CD4-positive, alpha-beta T cell treated with Interleukin-1 beta for 1 hour (primary cell): ENCODE measurements around the gene LCN6.
A peak's percentile ranks its signal among the peaks of the same experiment; 100 is the strongest.
"Not testable (repeated sequence)": the region's sequence is repeated elsewhere in the genome, so short reads cannot be mapped to it uniquely, and the experiment has no call there.

Experiments
- DNase-seq, 2 donors: peaks; one replicate each; pipeline ENCODE4 v3.0.0-alpha.2; 2020 to 2022

Gene LCN6

DNA sequence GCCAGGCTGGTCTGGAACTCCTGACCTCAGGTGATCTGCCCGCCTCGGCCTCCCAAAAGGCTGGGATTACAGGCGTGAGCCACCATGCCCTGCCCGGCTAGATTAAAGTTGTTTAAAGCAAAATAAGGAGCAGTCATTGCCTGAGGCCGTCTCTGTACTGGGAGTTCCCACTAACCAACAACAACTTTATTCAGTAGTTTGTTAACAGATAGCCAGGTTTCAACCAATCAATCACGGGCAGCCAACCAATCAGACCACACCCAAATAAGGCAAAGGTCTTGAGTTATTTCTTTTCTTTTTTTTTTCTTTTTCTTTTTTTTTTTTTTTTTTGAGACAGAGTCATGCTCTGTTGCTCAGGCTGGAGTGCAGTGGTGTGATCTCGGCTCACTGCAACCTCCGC, 43.6 kb downstream of the LCN6 start:
- not testable (repeated sequence) for DNase-seq

DNA sequence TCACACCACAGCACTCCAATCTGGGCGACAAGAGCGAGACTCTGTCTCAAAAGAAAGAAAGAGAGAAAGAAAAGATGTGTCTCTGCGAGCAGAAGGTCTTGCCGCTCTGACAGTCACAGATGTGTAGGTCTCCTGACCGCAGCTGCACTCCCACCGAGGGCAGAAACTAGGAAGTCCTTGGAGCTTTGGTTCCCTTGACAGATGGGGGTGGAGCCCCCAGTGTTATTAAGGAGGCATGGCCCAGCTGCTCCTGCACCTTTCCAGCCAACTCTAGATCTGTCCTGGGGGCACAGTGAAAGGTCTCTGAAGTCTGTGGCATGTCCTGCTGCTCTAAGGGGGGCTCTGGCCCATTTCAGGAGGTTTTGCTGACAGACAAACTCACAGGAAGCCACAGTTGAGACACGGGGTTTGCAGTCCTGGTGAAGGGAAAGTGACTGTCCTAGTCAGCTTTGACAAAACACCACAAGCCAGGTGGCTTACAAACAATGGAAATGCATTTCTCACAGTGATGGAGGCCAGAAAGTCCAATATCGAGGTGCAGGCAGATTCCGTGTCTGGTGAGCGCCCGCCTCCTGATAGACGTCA, 45.0 kb downstream of the LCN6 start:
- DNase-seq: peak in 1 of 2 donors; percentile 37

DNA sequence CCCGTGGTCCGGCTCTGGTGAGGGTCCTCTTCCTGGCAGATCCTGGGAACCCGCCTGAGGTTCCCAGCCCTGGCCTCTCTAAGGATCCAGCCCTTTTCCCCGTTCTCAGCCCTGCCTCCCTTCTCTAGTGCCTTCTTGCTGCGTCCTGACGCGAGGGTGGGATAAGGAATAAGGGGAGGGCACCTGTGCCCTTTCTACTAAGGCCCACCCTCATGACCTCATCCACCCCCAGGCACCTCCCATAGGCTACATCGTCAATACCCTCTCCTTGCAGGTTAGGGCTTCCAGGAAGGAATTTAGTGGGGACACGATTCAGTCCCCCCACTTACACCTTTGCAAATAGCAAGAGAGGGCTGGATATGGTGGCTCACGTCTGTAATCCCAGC, 46.7 kb downstream of the LCN6 start:
- no peak for DNase-seq

DNA sequence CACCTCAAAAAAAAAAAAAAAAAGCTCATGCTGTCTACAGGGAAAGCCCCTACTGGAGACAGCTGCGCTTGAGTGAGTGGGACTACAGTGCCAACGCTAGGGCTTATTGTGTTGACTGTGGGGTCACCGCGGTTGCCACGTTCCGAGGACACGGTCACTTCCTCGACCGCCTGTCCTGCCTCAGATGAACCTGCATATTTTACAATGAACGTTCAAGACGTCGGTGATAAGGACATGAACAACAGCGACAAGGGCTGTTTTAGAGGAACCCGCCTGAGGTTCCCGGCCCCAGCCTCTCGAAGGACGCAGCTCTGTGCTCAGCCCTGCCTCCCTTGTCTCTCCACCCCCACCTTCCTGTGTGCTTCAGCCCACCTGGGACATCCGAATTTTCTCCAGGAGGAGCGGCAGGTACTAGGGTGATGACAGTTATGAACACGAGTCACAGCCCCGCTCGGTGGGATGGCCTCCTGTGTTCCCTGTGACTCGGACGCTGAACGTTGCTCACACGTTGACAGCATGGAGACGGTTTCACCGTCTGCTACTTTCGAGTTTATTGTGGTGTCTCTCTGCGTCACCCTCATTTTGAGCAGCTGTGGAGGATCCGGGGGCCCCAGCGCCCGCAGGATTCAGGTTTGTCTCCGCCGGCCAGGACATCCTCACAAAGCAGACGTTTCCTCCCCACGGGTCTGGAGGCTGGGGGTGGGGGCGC, 47.2 kb downstream of the LCN6 start:
- DNase-seq: peak; percentile 51 to 74

DNA sequence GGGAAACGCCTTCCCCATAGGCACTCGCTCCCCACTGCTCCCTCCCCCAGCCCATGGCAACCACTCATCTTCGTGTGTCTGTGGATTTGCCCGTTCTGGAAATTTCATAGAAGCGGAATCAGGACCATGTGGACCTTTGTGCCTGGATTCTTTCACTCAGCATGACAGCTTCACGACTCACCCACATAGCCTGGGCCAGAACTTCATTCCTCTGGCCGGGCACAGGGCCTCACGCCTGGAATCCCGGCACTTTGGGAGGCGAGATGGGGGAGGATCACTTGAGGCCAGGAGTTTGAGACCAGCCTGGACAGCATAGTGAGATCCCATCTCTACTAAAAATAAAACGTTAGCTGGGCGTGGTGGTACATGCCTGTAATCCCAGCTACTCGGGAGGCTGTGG, 48.0 kb downstream of the LCN6 start:
- DNase-seq: no peak

DNA sequence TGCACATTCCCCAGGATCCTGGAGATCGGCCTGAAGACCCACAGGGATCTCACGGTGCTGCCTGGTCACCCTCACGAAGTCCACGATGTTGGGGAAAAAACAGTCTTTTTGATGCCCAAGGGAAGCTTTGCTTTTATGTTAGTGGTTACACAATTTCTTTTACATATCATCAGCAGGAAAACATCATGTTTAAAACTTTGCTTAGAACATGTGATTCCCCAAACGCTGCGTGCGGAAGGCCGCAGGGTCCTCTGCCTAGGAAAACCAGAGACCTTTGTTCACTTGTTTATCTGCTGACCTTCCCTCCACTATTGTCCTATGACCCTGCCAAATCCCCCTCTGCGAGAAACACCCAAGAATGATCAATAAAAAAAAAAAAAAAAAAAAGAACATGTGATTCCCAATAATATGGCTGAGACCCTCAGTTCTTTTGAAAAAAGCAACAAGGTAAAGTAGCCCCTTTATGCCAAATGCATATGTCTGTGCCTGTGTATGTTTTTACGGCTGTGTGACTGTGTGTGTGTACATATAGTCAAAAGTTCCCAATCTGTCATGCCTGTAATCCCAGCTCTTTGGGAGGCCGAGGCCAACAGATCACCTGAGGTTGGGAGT, 49.6 kb downstream of the LCN6 start:
- DNase-seq: no peak

DNA sequence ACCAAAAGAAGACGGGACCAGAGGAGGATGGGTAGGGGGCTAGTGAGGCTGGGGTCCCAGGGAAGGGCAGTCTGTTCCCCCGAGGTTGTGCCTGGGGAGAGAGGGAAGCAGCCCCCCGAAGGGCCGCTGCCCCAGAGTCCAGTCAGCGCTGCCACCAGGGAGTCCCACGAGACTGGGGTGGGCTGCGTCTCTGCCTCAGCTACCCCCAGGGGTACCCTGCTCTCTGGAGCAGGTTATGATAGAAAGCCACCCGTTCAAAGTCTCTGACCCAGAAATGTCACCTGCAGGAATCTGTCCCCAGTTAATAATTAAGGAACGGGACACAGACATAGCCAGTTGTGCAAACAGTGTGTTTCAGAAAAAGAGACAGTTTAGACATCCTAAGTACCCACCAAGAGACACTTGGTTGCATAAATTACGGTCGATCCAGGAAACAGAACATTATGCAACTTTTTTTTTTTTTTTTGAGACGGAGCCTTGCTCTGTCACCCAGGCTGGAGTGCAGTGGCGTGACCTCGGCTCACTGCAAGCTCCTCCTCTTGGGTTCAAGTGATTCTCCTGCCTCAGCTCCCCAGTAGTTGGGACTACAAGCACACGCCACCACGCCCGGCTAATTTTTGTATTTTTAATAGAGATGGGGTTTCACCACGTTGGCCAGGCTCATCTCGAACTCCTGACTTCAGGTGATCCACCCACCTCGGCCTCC, 50.4 kb downstream of the LCN6 start:
- peak in 1 of 2 donors; percentile 40 for DNase-seq

DNA sequence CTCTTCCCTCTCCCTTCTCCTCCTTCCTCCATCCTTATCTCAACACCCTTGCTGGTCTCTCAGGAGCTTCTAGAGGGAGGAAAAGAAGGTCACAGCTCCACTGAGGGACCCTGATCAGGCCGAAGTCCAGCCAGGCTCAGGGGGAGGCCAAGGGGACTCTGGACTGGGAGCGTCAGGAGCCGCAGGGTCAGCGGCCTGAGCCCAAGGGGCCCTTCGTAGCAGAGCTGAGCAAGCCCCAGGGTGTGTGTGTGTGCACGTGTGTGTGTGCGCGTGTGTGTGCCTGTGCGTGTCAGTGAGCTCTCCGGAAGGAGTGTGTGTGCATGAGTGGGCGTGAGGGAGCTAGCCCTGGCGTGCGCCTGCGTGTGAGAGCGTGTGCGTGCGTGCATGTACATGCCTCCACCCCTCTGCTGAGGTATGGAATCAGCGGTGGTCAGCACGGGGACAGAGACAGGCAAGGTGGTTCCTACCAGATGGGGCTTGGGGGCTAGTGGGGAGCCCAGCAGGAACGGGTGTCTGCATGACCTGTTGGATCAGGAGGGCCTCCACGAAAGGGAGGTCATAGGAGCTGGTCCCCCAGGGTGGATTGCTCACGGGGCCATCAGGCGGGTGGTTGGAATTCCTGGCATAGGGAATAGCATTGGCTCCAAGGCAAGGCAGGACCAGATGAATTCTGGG, 51.0 kb downstream of the LCN6 start:
- no peak for DNase-seq

DNA sequence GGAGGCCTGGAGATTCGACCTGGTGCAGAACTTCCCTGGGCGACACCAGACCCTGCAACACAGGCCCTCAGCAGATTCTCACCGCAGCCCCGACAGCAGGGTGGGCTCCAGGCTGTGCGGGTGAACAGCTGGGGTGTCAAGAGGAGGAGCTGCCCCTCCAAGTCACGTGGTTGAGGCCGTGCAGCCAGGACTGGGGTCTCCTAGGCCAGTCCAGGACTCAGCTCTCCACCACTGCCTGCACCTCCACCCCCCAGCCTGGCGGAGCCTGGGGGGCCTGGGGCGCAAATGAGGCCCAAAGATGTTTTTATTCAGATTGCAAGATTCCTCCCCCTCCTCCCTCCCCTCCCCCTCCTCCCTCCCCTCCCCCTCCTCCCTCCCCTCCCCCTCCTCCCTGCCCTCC, 51.8 kb downstream of the LCN6 start:
- no peak for DNase-seq

DNA sequence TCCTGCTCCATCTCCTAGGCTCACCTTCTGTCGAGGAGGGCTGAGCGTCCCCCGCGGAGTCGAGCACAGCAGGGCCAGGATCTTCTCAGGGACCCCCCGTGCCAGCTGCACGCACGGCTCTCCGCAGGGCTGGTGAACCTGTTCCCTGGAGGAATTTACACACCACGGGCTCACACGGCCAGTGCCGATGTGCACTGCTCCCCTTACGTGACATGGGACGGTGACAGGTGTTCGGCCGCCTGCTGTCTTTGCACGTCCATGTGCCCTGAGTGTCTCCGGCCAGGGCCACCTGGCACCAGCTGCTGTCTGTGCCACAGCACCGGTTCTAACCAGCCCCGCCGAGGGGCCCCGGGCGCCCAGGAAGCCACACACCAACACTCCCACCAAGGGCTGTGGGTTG, 52.4 kb downstream of the LCN6 start:
- DNase-seq: no peak

DNA sequence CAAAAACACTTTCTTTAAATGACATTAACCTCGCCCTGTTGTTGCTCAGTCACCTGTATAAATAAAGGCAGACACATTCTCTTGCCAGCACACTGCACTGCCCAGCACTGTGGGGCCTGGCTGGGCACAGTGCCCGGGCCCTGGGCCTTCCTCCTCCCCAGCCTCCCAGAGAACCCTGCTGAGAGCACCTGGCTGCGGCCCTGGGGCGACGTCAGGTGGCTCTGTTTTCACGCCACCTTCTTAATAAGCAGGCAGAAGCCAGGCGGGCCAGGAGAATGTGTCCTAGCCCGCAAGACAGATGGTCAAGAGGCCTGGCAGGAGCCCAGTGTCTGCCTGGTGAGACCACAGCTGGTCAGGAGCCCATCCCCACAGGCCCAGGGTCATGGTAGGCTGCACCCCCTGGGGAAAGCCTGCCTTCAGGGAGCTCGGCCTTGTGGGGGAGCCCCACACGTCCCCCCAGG, 52.9 kb downstream of the LCN6 start:
- DNase-seq: no peak

DNA sequence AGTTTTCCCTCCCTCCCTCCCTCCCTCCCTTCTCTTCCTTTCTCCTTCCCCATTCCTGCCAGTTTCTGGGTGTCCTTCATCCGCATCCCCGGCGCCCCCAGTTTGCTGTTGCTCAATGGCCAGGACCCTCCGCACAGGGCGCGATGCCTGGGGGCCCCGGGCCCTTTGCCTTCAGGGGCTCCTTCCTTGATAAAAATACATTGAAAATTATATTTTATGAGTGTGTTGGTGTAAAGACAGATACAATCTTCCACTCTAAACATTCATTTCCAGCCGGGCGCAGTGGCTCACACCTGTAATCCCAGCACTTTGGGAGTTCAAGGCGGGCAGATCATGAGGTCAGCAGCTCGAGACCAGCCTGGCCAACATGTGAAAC, 53.5 kb downstream of the LCN6 start:
- DNase-seq: no peak

DNA sequence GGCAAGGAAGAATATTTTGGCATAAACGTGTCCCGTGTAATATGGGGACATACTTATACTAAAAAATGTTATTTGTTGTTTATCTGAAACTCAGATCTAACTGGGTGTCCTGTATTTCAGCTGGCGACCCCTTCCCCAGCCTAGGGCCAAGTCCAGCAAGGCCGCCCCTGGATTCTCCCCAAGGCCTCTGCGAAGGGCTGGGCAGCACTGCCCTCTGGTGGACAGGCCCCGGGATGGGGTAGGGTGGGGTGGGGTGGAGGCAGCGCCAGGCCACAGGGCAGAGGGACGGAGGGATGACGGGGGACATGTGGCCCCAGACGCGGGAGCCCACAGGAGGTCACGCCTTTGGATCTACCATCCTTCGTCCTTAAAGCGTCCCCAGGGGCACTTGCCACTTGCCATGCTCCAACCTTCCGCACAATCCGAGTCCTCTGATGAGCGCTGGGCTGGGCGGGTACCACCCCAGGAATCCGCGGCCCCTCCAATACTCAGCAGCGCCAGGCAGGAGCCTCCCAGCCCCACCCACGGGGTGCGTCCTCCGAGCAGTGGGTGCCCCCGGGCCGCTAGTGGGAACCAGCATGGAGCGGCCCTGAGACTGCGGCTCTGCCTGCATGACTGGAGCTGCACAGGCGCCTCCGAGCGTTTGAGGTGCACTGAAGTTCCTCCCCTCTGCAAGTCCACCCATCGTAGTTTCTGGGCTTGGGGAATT, 54.0 kb downstream of the LCN6 start:
- peak; percentile 20 to 48 for DNase-seq
